Loucy (cell line): ENCODE measurements around the gene FAU.

Experiments used
- H2AFZ ChIP-seq: fragments of 200-600 bp; sonication (generic); 2 replicates; pipeline ENCODE4 v1.6.0; 2016; ENCODE audit warnings: antibody characterized with exemption, mild to moderate bottlenecking, low read length, moderate library complexity
- H3F3A ChIP-seq: fragments of 200-600 bp; 2 replicates; pipeline ENCODE4 v1.6.0; 2016; ENCODE audit warnings: antibody characterized with exemption, low read depth, mild to moderate bottlenecking
- H3K27me3 ChIP-seq: fragments of 200-600 bp; sonication (generic); 2 replicates; pipeline ENCODE4 v1.6.1; 2014; ENCODE audit warnings: low read length, mild to moderate bottlenecking; ENCODE audit not compliant: insufficient read depth, poor library complexity, severe bottlenecking
- H3K36me3 ChIP-seq: fragments of 200-600 bp; sonication (generic); 2 replicates; pipeline ENCODE4 v1.6.1; 2016; ENCODE audit warnings: low read length; ENCODE audit not compliant: insufficient read depth
- H3K4me1 ChIP-seq: fragments of 200-600 bp; sonication (generic); 2 replicates; pipeline ENCODE4 v1.5.1; 2014; ENCODE audit warnings: low read length, mild to moderate bottlenecking; ENCODE audit not compliant: insufficient read depth, poor library complexity, severe bottlenecking
- H3K4me2 ChIP-seq: fragments of 200-600 bp; sonication (generic); 2 replicates; pipeline ENCODE4 v1.6.0; 2014; ENCODE audit warnings: antibody characterized with exemption, low read length, low read depth, mild to moderate bottlenecking; ENCODE audit not compliant: poor library complexity, severe bottlenecking
- H3K4me3 ChIP-seq: fragments of 200-600 bp; sonication (generic); 2 replicates; pipeline ENCODE4 v1.5.1; 2014; ENCODE audit warnings: low read length, mild to moderate bottlenecking, mixed read lengths; ENCODE audit not compliant: poor library complexity, severe bottlenecking
- H3K79me2 ChIP-seq: fragments of 200-600 bp; sonication (generic); 2 replicates; pipeline ENCODE4 v1.6.1; 2014; ENCODE audit warnings: low read length; ENCODE audit not compliant: insufficient read depth
- H3K9ac ChIP-seq: fragments of 200-600 bp; sonication (generic); 2 replicates; pipeline ENCODE4 v1.6.0; 2014; ENCODE audit warnings: mild to moderate bottlenecking, low read depth, low read length, moderate library complexity; ENCODE audit not compliant: poor library complexity, severe bottlenecking
- H3K9me2 ChIP-seq: fragments of 200-600 bp; sonication (generic); replicated peaks from 2 replicates; pipeline ENCODE4 v1.6.1; 2016; ENCODE audit warnings: low read depth, low read length, mixed read lengths
- H3K9me3 ChIP-seq: fragments of 200-600 bp; sonication (generic); 2 replicates; pipeline ENCODE4 v1.6.1; 2014; ENCODE audit warnings: mild to moderate bottlenecking, antibody characterized with exemption, low read length, low read depth; ENCODE audit not compliant: insufficient read depth
- H4K20me1 ChIP-seq: fragments of 200-600 bp; sonication (generic); 2 replicates; pipeline ENCODE4 v1.6.0; 2014; ENCODE audit warnings: antibody characterized with exemption, low read length, mild to moderate bottlenecking; ENCODE audit not compliant: insufficient read depth, poor library complexity, severe bottlenecking
- EZH2phosphoT487 ChIP-seq: fragments of 200-600 bp; IDR thresholded peaks from 2 replicates; pipeline ENCODE4 v1.6.1; 2018; ENCODE audit warnings: antibody characterized with exemption, mild to moderate bottlenecking, moderate library complexity, borderline replicate concordance
- TF ChIP-seq, protein P1 (sequence below): fragments of 200-600 bp; sonication (generic); conservative IDR thresholded peaks from 2 replicates; pipeline ENCODE4 v1.5.1; 2014; ENCODE audit warnings: mild to moderate bottlenecking, antibody characterized with exemption, low read length

FAU gene

DNA sequence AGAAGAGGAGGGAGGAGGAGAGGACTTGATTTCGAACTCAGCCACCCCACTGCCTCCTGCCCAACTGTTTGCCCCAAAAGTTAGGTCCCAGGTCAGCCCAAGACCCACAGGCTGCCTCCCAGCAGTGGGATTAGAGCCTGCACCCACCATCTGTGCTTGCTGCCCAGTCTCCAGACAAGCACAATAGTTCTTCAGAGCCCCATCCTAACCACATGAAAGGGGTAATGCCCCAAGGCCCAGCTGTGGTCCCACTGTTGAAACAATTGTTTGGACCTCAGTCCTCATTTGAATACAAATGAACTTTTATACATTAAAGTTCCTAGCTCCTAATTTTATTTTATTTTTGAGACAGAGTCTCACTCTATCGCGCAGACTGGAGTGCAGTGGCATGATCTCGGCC is 31.3 kb downstream of the FAU start:
- Histone ChIP-seq H3K36me3 (peaks cover 3% of the 10 kb centered on the region; the same call in 1 of the 2 replicates), H3K9me2 (no peaks in the 10 kb centered on the region), H2AFZ (no peak overlapping the region), H3F3A (no peaks in the 10 kb centered on the region), H3K9me3 (no peaks in the 10 kb centered on the region), H3K9ac (no peak overlapping the region), H3K4me2 (no peak overlapping the region), H3K4me3 (no peak overlapping the region), H3K79me2 (peaks cover 6% of the 10 kb centered on the region), H3K4me1 (peaks cover 2% of the 10 kb centered on the region), H3K27me3 (no peaks in the 10 kb centered on the region), H4K20me1 (no peaks in the 10 kb centered on the region)
- no peak for TF ChIP-seq EZH2phosphoT487
- TF ChIP-seq, protein P1, sequence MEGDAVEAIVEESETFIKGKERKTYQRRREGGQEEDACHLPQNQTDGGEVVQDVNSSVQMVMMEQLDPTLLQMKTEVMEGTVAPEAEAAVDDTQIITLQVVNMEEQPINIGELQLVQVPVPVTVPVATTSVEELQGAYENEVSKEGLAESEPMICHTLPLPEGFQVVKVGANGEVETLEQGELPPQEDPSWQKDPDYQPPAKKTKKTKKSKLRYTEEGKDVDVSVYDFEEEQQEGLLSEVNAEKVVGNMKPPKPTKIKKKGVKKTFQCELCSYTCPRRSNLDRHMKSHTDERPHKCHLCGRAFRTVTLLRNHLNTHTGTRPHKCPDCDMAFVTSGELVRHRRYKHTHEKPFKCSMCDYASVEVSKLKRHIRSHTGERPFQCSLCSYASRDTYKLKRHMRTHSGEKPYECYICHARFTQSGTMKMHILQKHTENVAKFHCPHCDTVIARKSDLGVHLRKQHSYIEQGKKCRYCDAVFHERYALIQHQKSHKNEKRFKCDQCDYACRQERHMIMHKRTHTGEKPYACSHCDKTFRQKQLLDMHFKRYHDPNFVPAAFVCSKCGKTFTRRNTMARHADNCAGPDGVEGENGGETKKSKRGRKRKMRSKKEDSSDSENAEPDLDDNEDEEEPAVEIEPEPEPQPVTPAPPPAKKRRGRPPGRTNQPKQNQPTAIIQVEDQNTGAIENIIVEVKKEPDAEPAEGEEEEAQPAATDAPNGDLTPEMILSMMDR, result no peak

DNA sequence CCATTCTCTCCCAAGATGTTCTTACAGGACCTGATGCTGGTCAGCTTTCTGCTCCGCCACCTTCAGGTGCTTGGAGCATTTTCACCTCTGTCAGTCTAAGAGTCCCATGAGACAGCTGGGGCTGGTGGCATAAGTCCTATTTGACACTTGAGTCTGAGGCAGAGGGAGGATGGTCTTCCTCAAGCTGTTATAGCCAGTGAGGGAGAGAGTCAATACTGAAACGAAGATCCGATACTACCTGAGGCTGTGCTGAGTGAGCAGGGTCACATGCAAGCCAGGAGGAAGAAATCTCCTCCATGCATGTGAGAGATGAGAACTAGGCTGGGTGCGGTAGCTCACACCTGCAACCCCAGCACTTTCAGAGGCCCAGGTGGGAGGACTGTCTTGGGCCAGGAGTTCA is 32.3 kb downstream of the FAU start:
- H3K9me3 ChIP-seq, result no peaks in the 10 kb centered on the region

DNA sequence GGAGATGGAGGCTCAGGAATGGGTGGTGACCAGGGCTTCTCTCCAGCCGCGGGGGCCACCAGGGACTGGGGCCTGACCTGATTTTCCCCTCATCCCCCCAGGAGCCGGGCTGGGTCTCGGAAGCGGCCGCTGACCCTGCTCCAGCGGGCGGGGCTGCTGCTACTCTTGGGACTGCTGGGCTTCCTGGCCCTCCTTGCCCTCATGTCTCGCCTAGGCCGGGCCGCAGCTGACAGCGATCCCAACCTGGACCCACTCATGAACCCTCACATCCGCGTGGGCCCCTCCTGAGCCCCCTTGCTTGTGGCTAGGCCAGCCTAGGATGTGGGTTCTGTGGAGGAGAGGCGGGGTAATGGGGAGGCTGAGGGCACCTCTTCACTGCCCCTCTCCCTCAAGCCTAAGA is 34.1 kb downstream of the FAU start:
- H3K4me1 ChIP-seq, result peaks cover 15% of the 10 kb centered on the region
- no peaks in the 10 kb centered on the region for H3K9me2 ChIP-seq
- H3K9me3 ChIP-seq, result no peaks in the 10 kb centered on the region
- peaks cover 30% of the 10 kb centered on the region for H3K79me2 ChIP-seq
- no peak overlapping the region for H3K4me3 ChIP-seq
- TF ChIP-seq, protein P1, result no peak
- no peak for TF ChIP-seq EZH2phosphoT487
- no peak overlapping the region for H3K9ac ChIP-seq
- H3K27me3 ChIP-seq, result no peaks in the 10 kb centered on the region
- H3K36me3 ChIP-seq, result peaks cover 3% of the 10 kb centered on the region; the same call in 1 of the 2 replicates
- no peak overlapping the region for H3K4me2 ChIP-seq
- H3F3A ChIP-seq, result no peaks in the 10 kb centered on the region
- no peaks in the 10 kb centered on the region for H4K20me1 ChIP-seq
- no peak overlapping the region for H2AFZ ChIP-seq

More for the DNA sequence above, 32.3 kb downstream of the FAU start:
- TF ChIP-seq, protein P1, result no peak
- no peak for TF ChIP-seq EZH2phosphoT487
- no peak overlapping the region for H3K4me2 ChIP-seq
- H3K9ac ChIP-seq, result no peak overlapping the region
- H3K4me1 ChIP-seq, result peaks cover 10% of the 10 kb centered on the region
- peaks cover 17% of the 10 kb centered on the region for H3K79me2 ChIP-seq
- peaks cover 3% of the 10 kb centered on the region; the same call in 1 of the 2 replicates for H3K36me3 ChIP-seq
- H3K27me3 ChIP-seq, result no peaks in the 10 kb centered on the region
- no peak overlapping the region for H2AFZ ChIP-seq
- no peak overlapping the region for H3K4me3 ChIP-seq
- no peaks in the 10 kb centered on the region for H3K9me2 ChIP-seq
- no peaks in the 10 kb centered on the region for H3F3A ChIP-seq
- no peaks in the 10 kb centered on the region for H4K20me1 ChIP-seq
